Liver (tissue), 9 donors: Measurements from ENCODE around the gene CAPN10. TPM values are rescaled to one million over a fixed set of nuclear protein-coding genes. Genes with fewer than 3 reads are reported as not detected.

Experiments
- DNase-seq: peaks from one replicate; pipeline ENCODE4 v3.0.0-alpha.2; 2017; ENCODE audit warnings: low spot score
- H3K27ac ChIP-seq, 2 donors: one replicate each; pipeline ENCODE4 v1.7.0; 2013; ENCODE audit warnings: inconsistent platforms in 2 of 2, low read length in 2 of 2, control low read depth in 1 of 2, low read depth in 1 of 2, mild to moderate bottlenecking in 1 of 2
- H3K27me3 ChIP-seq, 4 donors: one replicate each; pipeline versions ENCODE4 v1.6.1 to v1.7.0; 2013; ENCODE audit warnings: low read length in 3 of 4, inconsistent platforms in 1 of 4, mild to moderate bottlenecking in 1 of 4, moderate library complexity in 1 of 4; ENCODE audit not compliant: control insufficient read depth in 4 of 4, insufficient read depth in 4 of 4
- H3K36me3 ChIP-seq, 4 donors: one replicate each; pipeline versions ENCODE4 v1.6.1 to v1.7.0; 2013; ENCODE audit warnings: low read length in 3 of 4, mild to moderate bottlenecking in 3 of 4, low read depth in 1 of 4, moderate library complexity in 1 of 4; ENCODE audit not compliant: control insufficient read depth in 4 of 4, insufficient read depth in 3 of 4
- H3K4me1 ChIP-seq, 4 donors: one replicate each; pipeline versions ENCODE4 v1.6.1 to v1.7.0; 2013; ENCODE audit warnings: low read length in 3 of 4, mild to moderate bottlenecking in 3 of 4, moderate library complexity in 1 of 4; ENCODE audit not compliant: control insufficient read depth in 4 of 4, insufficient read depth in 4 of 4
- H3K4me3 ChIP-seq, 3 donors: one replicate each; pipeline versions ENCODE4 v1.6.1 to v1.7.0; 2013; ENCODE audit warnings: low read length in 3 of 3, control low read depth in 1 of 3, low read depth in 1 of 3, mild to moderate bottlenecking in 1 of 3
- H3K9ac ChIP-seq, 2 donors: one replicate each; pipeline ENCODE4 v1.7.0; 2013; ENCODE audit warnings: low read length in 2 of 2, mild to moderate bottlenecking in 2 of 2, moderate library complexity in 2 of 2, control low read depth in 1 of 2, low read depth in 1 of 2
- H3K9me3 ChIP-seq, 4 donors: one replicate each; pipeline versions ENCODE4 v1.6.1 to v1.7.0; 2013; ENCODE audit warnings: low read length in 3 of 4; ENCODE audit not compliant: control insufficient read depth in 4 of 4
- EGR1 ChIP-seq, 2 donors: IDR thresholded peaks; 2 replicates each; pipeline ENCODE4 v1.6.1; 2016 to 2018; ENCODE audit warnings: antibody characterized with exemption in 2 of 2, low read depth in 2 of 2
- FOXA1 ChIP-seq: IDR thresholded peaks from 2 replicates; pipeline ENCODE4 v1.6.1; 2016; ENCODE audit warnings: antibody characterized with exemption
- FOXA2 ChIP-seq: IDR thresholded peaks from 2 replicates; pipeline ENCODE4 v1.6.1; 2016; ENCODE audit warnings: antibody characterized with exemption
- GABPA ChIP-seq, 2 donors: IDR thresholded peaks in 1 of 2; conservative IDR thresholded peaks in 1 of 2; 2 replicates each; pipeline ENCODE4 v1.6.1; 2016; ENCODE audit warnings: antibody characterized with exemption in 2 of 2, mild to moderate bottlenecking in 1 of 2, moderate library complexity in 1 of 2
- HNF4A ChIP-seq, 2 donors: conservative IDR thresholded peaks; 2 replicates each; pipeline ENCODE4 v1.6.1; 2016; ENCODE audit warnings: antibody characterized with exemption in 2 of 2, mild to moderate bottlenecking in 2 of 2
- HNF4G ChIP-seq: IDR thresholded peaks from 2 replicates; pipeline ENCODE4 v1.6.1; 2016; ENCODE audit warnings: antibody characterized with exemption
- JUND ChIP-seq, 2 donors: IDR thresholded peaks; 2 replicates each; pipeline ENCODE4 v1.6.1; 2016; ENCODE audit warnings: antibody characterized with exemption in 2 of 2
- NR2F2 ChIP-seq: IDR thresholded peaks from 2 replicates; pipeline ENCODE4 v1.6.1; 2016; ENCODE audit warnings: antibody characterized with exemption
- RAD21 ChIP-seq, 2 donors: IDR thresholded peaks; 2 replicates each; pipeline ENCODE4 v1.6.1; 2016; ENCODE audit warnings: antibody characterized with exemption in 2 of 2, mild to moderate bottlenecking in 2 of 2
- RXRA ChIP-seq, 2 donors: IDR thresholded peaks; 2 replicates each; pipeline ENCODE4 v1.6.1; 2017 to 2018; ENCODE audit warnings: antibody characterized with exemption in 2 of 2, mild to moderate bottlenecking in 1 of 2
- SP1 ChIP-seq: IDR thresholded peaks from 2 replicates; pipeline ENCODE4 v1.6.1; 2018; ENCODE audit warnings: antibody characterized with exemption, mild to moderate bottlenecking
- TAF1 ChIP-seq: conservative IDR thresholded peaks from 2 replicates; pipeline ENCODE4 v1.6.1; 2016; ENCODE audit warnings: antibody characterized with exemption, mild to moderate bottlenecking
- YY1 ChIP-seq: IDR thresholded peaks from 2 replicates; pipeline ENCODE4 v1.6.1; 2016; ENCODE audit warnings: antibody characterized with exemption, mild to moderate bottlenecking
- WGBS: extraction: QIAGEN DNeasy Blood & Tissue Kit; methylation state at CpG from one replicate; pipeline ENCODE4 v1.1.7; 2013; 5-methylcytosine and 5-hydroxymethylcytosine counted together
- polyA plus RNA-seq, 2 donors: library from polyadenylated mRNA; stranded (reverse) in 1 of 2; unstranded in 1 of 2; fragments of 200-250 nt in 1 of 2; fragments of >200 nt in 1 of 2; fragmentation: Nextera tagmentation in 1 of 2; extraction: Ambion mirVana in 1 of 2; gene quantifications; one replicate each; pipeline versions ENCODE4 v1.2.1 to v1.2.3, GENCODE V29; 2013 to 2015
- total RNA-seq, 2 donors: library from RNA; depleted of rRNA; stranded (reverse); fragments of >200 nt; gene quantifications; one replicate each; pipeline ENCODE4 v1.2.3, GENCODE V29; 2014
- TF ChIP-seq, protein P1 (sequence below): IDR thresholded peaks from 2 replicates; pipeline ENCODE4 v1.6.1; 2016; ENCODE audit warnings: antibody characterized with exemption
- TF ChIP-seq, protein P2 (sequence below): IDR thresholded peaks from 2 replicates; pipeline ENCODE4 v1.6.1; 2016; ENCODE audit warnings: antibody characterized with exemption
- TF ChIP-seq, protein P3 (sequence below): IDR thresholded peaks from 2 replicates; pipeline ENCODE4 v1.6.1; 2016; ENCODE audit warnings: antibody characterized with exemption
- TF ChIP-seq, protein P4 (sequence below): fragments of 150-350 bp; IDR thresholded peaks from 2 replicates; pipeline ENCODE4 v1.5.1; 2017; ENCODE audit warnings: improper control_type of control experiment, low read depth, low read length; ENCODE audit not compliant: missing input control
- TF ChIP-seq, protein P5 (sequence below): IDR thresholded peaks from 2 replicates; pipeline ENCODE4 v1.6.1; 2016; ENCODE audit warnings: antibody characterized with exemption, mild to moderate bottlenecking
- donor health status: healthy.
- donor health status: healthy.
- donor health status: healthy.
- donor health status: healthy.
- donor health status: healthy.

Gene CAPN10
- total and polyA plus RNA-seq, 4 donors: 4.8 to 11.3 (median 6.5) TPM

DNA sequence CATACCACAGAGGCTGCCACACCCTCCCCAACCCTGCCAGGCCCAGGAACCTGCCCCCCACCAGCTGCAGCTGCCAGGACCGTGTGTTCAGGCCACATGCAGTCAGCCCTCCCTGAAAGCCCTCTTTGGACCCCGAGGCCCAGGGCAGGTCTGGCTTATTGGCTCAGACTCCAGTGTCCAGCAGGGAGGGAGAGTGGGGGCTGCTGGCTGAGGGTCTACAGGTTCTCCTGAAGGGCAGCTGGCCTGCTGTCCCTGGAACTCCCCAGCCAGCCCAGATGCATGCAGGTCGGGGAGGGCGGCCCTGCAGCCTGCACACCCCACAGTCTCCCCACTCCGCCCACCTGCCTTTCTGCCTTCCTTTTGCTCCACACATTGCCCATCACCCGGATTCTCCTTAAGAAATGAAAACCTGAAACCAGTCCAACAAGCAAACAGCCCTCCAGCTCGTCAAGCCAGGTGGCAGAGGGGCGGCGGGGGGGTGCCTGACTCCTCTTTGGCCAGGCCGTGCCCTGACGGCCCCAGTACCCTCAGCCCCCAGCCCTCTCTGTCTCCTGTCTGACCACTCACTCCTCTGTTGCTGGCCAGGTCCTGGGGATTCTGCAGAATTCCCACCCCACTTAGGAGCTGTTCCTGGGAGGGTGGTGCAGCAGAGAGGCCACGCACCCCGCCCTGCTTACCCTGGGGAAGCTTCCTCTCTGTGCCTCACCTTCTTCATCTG is 56.7 kb downstream of the CAPN10 start:
- Histone ChIP-seq H3K4me3 (no peak overlapping the region), H3K27ac (no peak overlapping the region), H3K27me3 (no peaks in the 10 kb centered on the region), H3K36me3 (no peaks in the 10 kb centered on the region), H3K9me3 (no peaks in the 10 kb centered on the region), H3K9ac (no peak overlapping the region), H3K4me1 (no peaks in the 10 kb centered on the region)
- WGBS: 68% methylated on average over 13 of the region's 13 CpGs
- TF ChIP-seq FOXA1 (no peak), EGR1 (IDR thresholded peaks at IDR 0.05; ENCODE audit: low read depth in 2 of 2) (no peak), RAD21 (IDR thresholded peaks at IDR 0.05) (no peak), JUND (IDR thresholded peaks at IDR 0.05) (no peak), NR2F2 (no peak), TAF1 (no peak), SP1 (no peak), GABPA (IDR thresholded peaks at IDR 0.05 in 1 of 2, conservative IDR thresholded peaks at IDR 0.05 in 1 of 2) (no peak), HNF4G (no peak), YY1 (no peak)
- TF ChIP-seq, protein P1, sequence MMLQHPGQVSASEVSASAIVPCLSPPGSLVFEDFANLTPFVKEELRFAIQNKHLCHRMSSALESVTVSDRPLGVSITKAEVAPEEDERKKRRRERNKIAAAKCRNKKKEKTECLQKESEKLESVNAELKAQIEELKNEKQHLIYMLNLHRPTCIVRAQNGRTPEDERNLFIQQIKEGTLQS: no peak
- TF ChIP-seq, protein P2, sequence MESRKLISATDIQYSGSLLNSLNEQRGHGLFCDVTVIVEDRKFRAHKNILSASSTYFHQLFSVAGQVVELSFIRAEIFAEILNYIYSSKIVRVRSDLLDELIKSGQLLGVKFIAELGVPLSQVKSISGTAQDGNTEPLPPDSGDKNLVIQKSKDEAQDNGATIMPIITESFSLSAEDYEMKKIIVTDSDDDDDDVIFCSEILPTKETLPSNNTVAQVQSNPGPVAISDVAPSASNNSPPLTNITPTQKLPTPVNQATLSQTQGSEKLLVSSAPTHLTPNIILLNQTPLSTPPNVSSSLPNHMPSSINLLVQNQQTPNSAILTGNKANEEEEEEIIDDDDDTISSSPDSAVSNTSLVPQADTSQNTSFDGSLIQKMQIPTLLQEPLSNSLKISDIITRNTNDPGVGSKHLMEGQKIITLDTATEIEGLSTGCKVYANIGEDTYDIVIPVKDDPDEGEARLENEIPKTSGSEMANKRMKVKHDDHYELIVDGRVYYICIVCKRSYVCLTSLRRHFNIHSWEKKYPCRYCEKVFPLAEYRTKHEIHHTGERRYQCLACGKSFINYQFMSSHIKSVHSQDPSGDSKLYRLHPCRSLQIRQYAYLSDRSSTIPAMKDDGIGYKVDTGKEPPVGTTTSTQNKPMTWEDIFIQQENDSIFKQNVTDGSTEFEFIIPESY: no peak
- TF ChIP-seq, protein P3, sequence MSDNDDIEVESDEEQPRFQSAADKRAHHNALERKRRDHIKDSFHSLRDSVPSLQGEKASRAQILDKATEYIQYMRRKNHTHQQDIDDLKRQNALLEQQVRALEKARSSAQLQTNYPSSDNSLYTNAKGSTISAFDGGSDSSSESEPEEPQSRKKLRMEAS: no peak
- TF ChIP-seq, protein P4, sequence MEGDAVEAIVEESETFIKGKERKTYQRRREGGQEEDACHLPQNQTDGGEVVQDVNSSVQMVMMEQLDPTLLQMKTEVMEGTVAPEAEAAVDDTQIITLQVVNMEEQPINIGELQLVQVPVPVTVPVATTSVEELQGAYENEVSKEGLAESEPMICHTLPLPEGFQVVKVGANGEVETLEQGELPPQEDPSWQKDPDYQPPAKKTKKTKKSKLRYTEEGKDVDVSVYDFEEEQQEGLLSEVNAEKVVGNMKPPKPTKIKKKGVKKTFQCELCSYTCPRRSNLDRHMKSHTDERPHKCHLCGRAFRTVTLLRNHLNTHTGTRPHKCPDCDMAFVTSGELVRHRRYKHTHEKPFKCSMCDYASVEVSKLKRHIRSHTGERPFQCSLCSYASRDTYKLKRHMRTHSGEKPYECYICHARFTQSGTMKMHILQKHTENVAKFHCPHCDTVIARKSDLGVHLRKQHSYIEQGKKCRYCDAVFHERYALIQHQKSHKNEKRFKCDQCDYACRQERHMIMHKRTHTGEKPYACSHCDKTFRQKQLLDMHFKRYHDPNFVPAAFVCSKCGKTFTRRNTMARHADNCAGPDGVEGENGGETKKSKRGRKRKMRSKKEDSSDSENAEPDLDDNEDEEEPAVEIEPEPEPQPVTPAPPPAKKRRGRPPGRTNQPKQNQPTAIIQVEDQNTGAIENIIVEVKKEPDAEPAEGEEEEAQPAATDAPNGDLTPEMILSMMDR: no peak
- TF ChIP-seq, protein P5, sequence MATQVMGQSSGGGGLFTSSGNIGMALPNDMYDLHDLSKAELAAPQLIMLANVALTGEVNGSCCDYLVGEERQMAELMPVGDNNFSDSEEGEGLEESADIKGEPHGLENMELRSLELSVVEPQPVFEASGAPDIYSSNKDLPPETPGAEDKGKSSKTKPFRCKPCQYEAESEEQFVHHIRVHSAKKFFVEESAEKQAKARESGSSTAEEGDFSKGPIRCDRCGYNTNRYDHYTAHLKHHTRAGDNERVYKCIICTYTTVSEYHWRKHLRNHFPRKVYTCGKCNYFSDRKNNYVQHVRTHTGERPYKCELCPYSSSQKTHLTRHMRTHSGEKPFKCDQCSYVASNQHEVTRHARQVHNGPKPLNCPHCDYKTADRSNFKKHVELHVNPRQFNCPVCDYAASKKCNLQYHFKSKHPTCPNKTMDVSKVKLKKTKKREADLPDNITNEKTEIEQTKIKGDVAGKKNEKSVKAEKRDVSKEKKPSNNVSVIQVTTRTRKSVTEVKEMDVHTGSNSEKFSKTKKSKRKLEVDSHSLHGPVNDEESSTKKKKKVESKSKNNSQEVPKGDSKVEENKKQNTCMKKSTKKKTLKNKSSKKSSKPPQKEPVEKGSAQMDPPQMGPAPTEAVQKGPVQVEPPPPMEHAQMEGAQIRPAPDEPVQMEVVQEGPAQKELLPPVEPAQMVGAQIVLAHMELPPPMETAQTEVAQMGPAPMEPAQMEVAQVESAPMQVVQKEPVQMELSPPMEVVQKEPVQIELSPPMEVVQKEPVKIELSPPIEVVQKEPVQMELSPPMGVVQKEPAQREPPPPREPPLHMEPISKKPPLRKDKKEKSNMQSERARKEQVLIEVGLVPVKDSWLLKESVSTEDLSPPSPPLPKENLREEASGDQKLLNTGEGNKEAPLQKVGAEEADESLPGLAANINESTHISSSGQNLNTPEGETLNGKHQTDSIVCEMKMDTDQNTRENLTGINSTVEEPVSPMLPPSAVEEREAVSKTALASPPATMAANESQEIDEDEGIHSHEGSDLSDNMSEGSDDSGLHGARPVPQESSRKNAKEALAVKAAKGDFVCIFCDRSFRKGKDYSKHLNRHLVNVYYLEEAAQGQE: no peak
- no peak for DNase-seq

DNA sequence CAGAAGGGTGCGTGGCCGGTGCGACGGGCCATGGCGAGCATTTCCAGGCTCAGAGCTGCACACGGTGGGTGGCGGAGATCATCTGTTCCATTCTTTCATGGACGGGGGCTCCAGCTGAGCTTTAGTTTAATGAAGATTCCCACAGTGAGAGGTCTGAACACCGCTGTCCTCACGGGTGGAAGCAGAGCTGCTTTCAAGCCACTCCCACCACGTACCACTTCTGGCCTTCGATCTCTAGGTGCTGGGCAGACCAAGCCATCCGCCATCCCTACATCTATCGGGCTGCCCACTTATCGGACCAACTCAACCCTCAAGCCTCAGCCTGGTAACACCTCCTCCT is 57.2 kb downstream of the CAPN10 start:
- DNase-seq: no peak
- no peaks in the 10 kb centered on the region for H3K4me1 ChIP-seq
- H3K9ac ChIP-seq: no peak overlapping the region
- H3K27me3 ChIP-seq: no peaks in the 10 kb centered on the region
- no peaks in the 10 kb centered on the region for H3K9me3 ChIP-seq
- H3K27ac ChIP-seq: no peak overlapping the region
- no peak overlapping the region for H3K4me3 ChIP-seq
- H3K36me3 ChIP-seq: no peaks in the 10 kb centered on the region
- WGBS: 78% methylated on average over 15 of the region's 15 CpGs
- TF ChIP-seq SP1 (no peak), TAF1 (no peak), NR2F2 (no peak), FOXA2 (no peak), GABPA (IDR thresholded peaks at IDR 0.05 in 1 of 2, conservative IDR thresholded peaks at IDR 0.05 in 1 of 2) (no peak), HNF4A (conservative IDR thresholded peaks at IDR 0.05) (no peak), RXRA (IDR thresholded peaks at IDR 0.05) (no peak)
- TF ChIP-seq, protein P5: no peak
- TF ChIP-seq, protein P2: no peak
- TF ChIP-seq, protein P3: no peak
